T-helper 2 cell treated with Interferon-gamma antibody and Interleukin-4, amounts not matched to agents 100 ng/mL and 5 ng/mL, for 36 hours (primary cell): ENCODE results near the gene TEAD2. TPM values are rescaled to one million over a fixed set of nuclear protein-coding genes. Genes with fewer than 3 reads are reported as not detected.
"Not testable (repeated sequence)": the region's sequence is repeated elsewhere in the genome, so short reads cannot be mapped to it uniquely, and the experiment has no call there.

ENCODE experiments used
- intact Hi-C: fragments of 100-400 bp; cut with micrococcal nuclease; formaldehyde crosslinking; loops from one replicate; pipeline ENCODE4 v1.15.1; 2023
- total RNA-seq: library from RNA; stranded (reverse); gene quantifications from 2 replicates; pipeline ENCODE4 v1.2.3, GENCODE V29; 2022

The TEAD2 gene
- total RNA-seq, 1 donor from 2014 or later, result not detected

- intact Hi-C loops, result loop anchor here (2.0 to 10.0 kb wide), 2 partner anchors 111 to 141 kb away; partner anchors contain the start of genes FLT3LG and SLC17A7
Observed at GRCh38 chr19:49333811-49334288, 28.4 kb downstream of the TEAD2 start.

- intact Hi-C loops, result loop anchor here (10.0 kb wide), 1 partner anchor 111 kb away; the partner anchor contains the start of gene SLC17A7
Observed at GRCh38 chr19:49333418-49333805, 28.8 kb downstream of the TEAD2 start.

- intact Hi-C loops, result loop anchor here (10.0 kb wide), 1 partner anchor 112 kb away; the partner anchor contains the start of gene SLC17A7
Observed at GRCh38 chr19:49332691-49333417, 29.4 kb downstream of the TEAD2 start.

- intact Hi-C loops, result loop anchor here (10.0 kb wide), 1 partner anchor 113 kb away; the partner anchor contains the start of gene SLC17A7
Observed at GRCh38 chr19:49331616-49332055, 30.6 kb downstream of the TEAD2 start.

- intact Hi-C loops, result loop anchor here (10.0 kb wide), 1 partner anchor 114 kb away; the partner anchor contains the start of gene SLC17A7
Observed at GRCh38 chr19:49331187-49331586, 31.0 kb downstream of the TEAD2 start.

- intact Hi-C loops, result loop anchor here (1.0 to 2.0 kb wide), 2 partner anchors 62 to 102 kb away; no protein-coding TSS in a partner anchor
Observed at GRCh38 chr19:49328741-49329140, 33.5 kb downstream of the TEAD2 start.

GRCh38 chr19:49327878-49328544 lies 34.2 kb downstream of the TEAD2 start:
- intact Hi-C loops, result loop anchor here (1.0 to 2.0 kb wide), 2 partner anchors 61 to 102 kb away; no protein-coding TSS in a partner anchor

GRCh38 chr19:49326165-49326704 lies 36.0 kb downstream of the TEAD2 start:
- intact Hi-C loops, result no loop called here

- intact Hi-C loops, result not testable (repeated sequence)
Observed at GRCh38 chr19:49325756-49326155, 36.5 kb downstream of the TEAD2 start.

- intact Hi-C loops, result no loop called here
Observed at GRCh38 chr19:49324801-49325576, 37.2 kb downstream of the TEAD2 start, which contains the start of gene SLC6A16. TSS of gene SLC6A16 (minus strand) at chr19:49325191. CDS start at chr19:49311347, 13,844 bp downstream.

GRCh38 chr19:49318296-49318695 lies 43.9 kb downstream of the TEAD2 start:
- intact Hi-C loops, result no loop called here

- intact Hi-C loops, result no loop called here
Observed at GRCh38 chr19:49316284-49316683, 45.9 kb downstream of the TEAD2 start.

GRCh38 chr19:49315111-49315510 lies 47.1 kb downstream of the TEAD2 start:
- intact Hi-C loops, result no loop called here

- intact Hi-C loops, result no loop called here
Observed at GRCh38 chr19:49309087-49309486, 53.1 kb downstream of the TEAD2 start.

- intact Hi-C loops, result not testable (repeated sequence)
Observed at GRCh38 chr19:49306734-49307133, 55.5 kb downstream of the TEAD2 start.

GRCh38 chr19:49301866-49302252 lies 60.4 kb downstream of the TEAD2 start:
- intact Hi-C loops, result loop anchor here (1.0 kb wide), 1 partner anchor 76 kb away; no protein-coding TSS in a partner anchor

- intact Hi-C loops, result loop anchor here (1.0 kb wide), 1 partner anchor 75 kb away; no protein-coding TSS in a partner anchor
Observed at GRCh38 chr19:49301165-49301865, 60.9 kb downstream of the TEAD2 start.

GRCh38 chr19:49298653-49299052 lies 63.6 kb downstream of the TEAD2 start:
- intact Hi-C loops, result not testable (repeated sequence)

- intact Hi-C loops, result no loop called here
Observed at GRCh38 chr19:49297403-49297802, 64.8 kb downstream of the TEAD2 start.
